Measurements from ENCODE around the gene PIP5K1B.

PIP5K1B gene

GRCh38 chr9:69013382-69013727 is 308.3 kb downstream of the PIP5K1B start:
- TF ChIP-seq, protein P1, sequence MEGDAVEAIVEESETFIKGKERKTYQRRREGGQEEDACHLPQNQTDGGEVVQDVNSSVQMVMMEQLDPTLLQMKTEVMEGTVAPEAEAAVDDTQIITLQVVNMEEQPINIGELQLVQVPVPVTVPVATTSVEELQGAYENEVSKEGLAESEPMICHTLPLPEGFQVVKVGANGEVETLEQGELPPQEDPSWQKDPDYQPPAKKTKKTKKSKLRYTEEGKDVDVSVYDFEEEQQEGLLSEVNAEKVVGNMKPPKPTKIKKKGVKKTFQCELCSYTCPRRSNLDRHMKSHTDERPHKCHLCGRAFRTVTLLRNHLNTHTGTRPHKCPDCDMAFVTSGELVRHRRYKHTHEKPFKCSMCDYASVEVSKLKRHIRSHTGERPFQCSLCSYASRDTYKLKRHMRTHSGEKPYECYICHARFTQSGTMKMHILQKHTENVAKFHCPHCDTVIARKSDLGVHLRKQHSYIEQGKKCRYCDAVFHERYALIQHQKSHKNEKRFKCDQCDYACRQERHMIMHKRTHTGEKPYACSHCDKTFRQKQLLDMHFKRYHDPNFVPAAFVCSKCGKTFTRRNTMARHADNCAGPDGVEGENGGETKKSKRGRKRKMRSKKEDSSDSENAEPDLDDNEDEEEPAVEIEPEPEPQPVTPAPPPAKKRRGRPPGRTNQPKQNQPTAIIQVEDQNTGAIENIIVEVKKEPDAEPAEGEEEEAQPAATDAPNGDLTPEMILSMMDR (conservative IDR thresholded peaks at IDR 0.05; ENCODE audit: low read length) = no peak
- H3K4me3 ChIP-seq (ENCODE audit: low read length) = no peak overlapping the region
- no peak for DNase-seq (ENCODE audit: low read depth)

- no peak within 1 kb of the TSS for H3K4me3 ChIP-seq (ENCODE audit: low read length)
- DNase-seq (ENCODE audit: low read depth) = no peak
- TF ChIP-seq, protein P1 (conservative IDR thresholded peaks at IDR 0.05; ENCODE audit: low read length) = no peak
Observed at GRCh38 chr9:69014013-69014412, 309.0 kb downstream of the PIP5K1B start, which contains the start of gene PRKACG. TSS of gene PRKACG (minus strand) at chr9:69014113. CDS start at chr9:69014092, 21 bp downstream.

DNA sequence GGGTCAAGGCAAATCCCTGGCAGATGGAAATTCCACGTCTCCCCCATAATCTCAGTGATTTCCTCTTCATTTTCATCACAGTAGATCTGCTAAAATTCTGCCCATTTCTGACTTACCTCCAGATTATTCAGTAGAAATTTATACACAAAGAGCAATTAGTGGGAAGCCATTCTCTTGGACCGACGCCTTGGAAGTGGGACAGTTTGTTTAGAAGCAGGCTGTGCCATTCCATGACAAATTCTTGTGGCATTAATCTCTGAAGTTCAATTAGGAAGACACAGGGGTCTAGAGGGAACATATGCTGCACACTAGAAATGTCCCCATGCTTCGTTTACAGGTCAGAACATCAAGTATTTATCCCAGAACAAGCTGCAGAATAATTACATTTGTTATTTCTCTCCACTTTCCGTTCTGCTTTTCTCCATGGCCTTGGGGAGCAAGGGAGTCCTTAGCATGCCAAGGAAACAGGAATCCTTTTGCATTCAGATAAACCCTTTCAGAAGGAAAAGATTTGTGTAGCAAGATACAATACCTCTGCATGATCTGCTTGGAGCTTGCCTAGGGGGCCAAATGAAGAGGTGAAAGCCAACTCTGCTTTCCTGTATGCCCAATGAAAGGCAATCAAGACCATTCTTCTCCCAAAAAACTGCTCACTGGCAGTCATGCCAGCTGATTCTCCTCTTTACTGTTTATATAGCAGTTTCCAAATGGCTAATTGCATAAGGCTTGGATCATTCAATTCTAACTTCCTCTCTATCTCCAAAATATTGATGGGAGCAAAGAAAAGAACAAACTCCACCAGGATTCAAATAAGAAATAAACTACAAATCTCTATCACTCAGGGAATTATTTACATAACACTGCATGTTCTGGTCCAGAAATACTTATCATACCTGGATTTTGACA is 311.4 kb downstream of the PIP5K1B start:
- no peak overlapping the region for H3K4me3 ChIP-seq (ENCODE audit: low read length)
- TF ChIP-seq, protein P1 (conservative IDR thresholded peaks at IDR 0.05; ENCODE audit: low read length) = no peak
- DNase-seq (ENCODE audit: low read depth) = no peak

- no peak for DNase-seq (ENCODE audit: low read depth)
- H3K4me3 ChIP-seq (ENCODE audit: low read length) = no peak overlapping the region
- TF ChIP-seq, protein P1 (conservative IDR thresholded peaks at IDR 0.05; ENCODE audit: low read length) = no peak
Observed at GRCh38 chr9:69018737-69019136, 313.7 kb downstream of the PIP5K1B start.

DNA sequence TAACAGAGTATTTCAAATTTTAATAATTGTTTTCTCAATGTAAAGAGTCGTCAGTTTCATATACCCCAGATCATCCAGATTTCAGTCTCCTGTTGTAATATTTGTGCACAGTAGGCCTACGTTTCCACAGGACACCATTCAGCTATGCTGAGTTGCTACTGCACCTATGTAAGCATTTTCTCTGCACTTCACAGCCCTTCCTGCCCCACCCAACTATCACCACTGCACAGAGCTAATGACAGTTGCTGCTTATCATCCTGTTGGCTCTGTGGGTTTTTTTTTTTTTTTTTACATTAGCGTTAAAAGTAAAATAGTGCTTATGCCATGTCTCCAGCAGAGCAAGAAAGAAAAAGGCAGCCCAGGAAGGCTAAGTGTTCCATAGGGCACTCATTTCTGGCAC is 314.8 kb downstream of the PIP5K1B start:
- TF ChIP-seq, protein P1 (conservative IDR thresholded peaks at IDR 0.05; ENCODE audit: low read length) = no peak
- H3K4me3 ChIP-seq (ENCODE audit: low read length) = no peak overlapping the region
- no peak for DNase-seq (ENCODE audit: low read depth)

DNA sequence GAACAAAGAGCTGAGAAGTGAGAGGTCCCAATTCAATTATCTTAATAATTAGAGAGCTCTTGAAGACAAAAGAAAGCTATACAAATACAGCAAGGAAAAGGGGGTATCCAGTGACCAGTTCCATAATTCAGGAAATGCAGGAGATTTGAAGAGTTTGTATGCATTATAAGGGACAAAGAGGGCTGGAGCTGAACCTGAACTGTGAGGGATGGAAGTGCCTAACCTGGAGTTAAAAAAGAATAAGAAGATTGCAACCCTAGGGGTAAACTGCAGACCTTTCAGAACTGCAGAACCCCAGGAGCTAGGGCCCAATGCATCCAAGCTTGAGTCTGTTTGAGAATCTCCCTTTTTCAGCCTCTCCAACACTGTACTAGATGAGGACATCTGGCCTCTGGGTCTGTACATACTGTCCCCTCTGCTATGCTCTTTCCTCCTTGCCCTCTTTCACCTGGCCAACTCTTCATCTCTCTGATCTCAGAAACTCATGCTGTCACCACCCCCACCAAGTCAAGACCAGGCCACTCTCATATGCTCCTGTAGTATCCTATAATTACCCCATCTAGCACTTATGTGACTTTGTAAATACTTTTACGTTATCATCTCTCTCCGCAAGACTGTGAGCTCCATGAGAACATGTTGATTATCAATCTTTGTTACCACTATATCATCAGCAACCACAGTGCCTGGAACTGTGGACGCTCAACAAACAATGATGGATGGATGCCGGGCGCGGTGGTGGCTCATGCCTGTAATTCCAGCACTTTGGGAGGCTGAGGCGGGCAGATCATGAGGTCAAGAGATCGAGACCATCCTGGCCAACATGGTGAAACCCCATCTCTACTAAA is 315.5 kb downstream of the PIP5K1B start:
- TF ChIP-seq, protein P1 (conservative IDR thresholded peaks at IDR 0.05; ENCODE audit: low read length) = no peak
- H3K4me3 ChIP-seq (ENCODE audit: low read length) = no peak overlapping the region
- no peak for DNase-seq (ENCODE audit: low read depth)
